ENCODE data around the gene CDH2. TPM values are rescaled to one million over a fixed set of nuclear protein-coding genes. Genes with fewer than 3 reads are reported as not detected.

CDH2 gene
- total RNA-seq, 1 experiment from 2014 or later, result 32.5 TPM

DNA sequence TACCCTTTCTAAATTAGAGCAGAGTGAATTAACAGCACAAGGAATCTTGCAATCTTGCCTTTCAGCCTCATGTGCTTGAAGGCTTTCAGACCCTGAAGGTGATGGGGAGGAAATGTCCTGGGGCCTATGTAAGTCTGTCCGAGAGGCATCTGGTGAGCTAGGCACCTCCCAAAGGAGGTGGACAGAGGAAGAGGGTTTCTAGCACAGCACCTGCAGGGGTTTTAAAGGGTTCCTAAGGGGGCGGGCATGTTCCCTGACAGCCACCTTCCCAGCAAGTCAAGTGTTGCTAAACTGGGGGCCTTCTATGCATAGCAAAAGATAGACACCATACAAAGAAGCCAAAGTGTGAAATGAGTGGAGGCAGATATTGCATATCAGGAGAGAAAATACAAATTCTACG is 88.5 kb downstream of the CDH2 start:
- DNase-seq (ENCODE audit: low spot score), result no peak

DNA sequence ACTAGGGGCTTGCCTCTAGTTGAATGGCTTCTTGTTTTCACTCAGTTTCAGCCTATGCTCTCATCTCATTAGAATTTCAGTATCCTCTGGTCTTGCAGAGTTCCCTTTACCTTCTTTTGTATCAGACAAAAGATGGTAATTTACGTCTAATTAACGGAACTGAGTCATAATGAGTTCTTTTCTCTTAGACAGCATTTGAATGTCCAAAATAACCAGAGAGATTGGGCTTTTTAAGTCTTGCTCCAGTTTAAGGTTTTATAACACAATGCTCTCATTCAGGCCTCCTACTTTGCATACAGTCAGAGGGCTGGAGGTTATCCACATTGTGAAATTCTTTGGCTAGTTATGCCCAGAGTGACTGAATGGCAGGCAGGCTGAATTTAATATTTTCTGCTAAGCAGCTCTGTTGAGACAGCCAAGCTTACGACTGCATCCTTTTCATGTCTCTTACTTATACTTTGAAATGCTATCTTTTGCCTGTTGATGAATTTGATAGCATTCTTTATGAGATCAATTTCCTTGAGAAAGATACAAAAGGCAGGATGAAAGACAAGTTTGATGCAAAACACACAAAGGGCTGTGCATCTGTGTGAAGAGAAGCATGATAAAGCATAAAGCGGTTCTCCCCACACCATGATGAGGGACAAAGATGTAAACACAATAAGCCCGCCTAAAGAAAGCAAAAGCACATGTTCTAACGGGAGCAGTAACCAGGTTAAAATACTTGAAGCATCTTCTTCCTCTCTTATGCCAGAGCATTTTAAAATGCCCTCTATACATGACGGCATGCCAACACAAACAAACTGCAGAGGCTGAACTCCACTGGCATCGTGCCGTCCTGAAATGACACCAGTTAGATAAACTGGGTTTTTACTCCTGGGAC is 90.0 kb downstream of the CDH2 start:
- peak; percentile 45 for DNase-seq (ENCODE audit: low spot score)

DNA sequence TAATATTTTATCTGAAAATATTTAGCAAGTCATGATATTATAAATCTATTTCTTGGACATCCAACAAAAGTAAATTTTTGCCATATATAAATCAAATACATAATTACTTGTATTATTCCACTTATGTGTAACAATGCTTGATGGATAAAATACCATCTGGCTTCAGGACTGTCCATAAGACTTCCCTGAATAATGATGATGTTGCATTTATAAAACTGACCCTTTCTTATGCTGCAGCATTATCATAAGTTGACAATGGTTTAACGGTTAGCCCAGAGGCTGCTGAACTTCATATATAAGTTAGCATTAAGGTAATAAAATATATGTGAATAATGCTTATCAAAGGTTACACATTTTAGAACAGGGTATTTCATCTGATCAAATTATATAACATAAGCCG is 95.4 kb downstream of the CDH2 start:
- DNase-seq (ENCODE audit: low spot score), result no peak

DNA sequence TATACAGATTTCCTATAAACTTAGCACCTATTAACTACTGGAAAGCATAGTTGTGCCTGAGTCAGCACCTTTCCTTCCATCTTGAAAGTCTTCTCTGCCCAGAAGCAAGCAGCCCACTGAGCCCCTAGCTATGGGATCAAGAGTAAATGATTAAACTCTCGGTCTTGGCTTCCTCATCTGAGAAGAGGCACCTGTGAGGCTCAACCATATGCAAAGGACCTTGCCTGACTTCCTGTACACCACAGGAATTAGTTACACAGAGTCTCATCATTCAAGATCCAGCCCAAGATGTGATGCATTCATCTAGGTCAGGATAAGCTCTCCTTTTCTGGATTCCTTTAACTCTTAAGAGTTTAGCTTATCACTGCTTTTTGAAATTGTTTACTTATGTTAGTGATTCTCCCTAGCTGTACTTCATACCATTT is 96.0 kb downstream of the CDH2 start:
- no peak for DNase-seq (ENCODE audit: low spot score)

DNA sequence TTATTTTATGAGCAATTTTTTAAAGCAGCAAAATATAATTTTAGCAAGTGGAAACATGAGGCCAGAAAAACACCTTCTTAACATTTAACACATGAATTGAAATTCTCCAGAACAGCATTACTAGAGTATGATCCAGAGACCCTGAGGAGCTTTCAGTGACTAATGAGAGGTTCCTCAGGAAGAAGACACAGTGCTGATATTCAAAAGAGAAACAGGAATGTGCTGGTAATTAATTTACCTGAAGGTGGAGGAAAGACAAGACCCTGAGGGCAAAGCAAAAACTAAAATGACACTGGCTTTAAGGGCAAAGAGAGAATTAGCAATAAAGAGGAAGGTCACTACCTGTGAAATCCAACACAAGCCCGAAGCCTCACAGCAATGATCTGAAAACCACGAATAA is 97.0 kb downstream of the CDH2 start:
- DNase-seq (ENCODE audit: low spot score), result no peak

DNA sequence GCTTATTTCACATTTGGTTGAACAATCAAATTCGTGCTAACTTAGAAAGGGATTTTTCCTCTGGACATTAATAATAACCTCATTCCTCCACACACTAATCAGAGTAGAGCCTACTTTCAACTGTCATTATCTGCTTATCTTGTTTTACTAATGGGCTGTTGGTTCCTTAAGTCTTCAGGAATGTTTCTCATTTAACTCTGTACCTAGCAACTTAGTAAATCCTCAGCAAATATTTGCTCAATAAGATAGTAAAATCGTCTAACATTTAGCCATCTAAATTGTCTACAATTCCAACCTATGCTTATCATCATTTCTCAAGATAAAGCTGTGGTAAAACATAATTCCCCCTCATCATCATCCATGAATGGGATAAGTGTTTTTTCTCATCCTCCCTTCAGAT is 98.1 kb downstream of the CDH2 start:
- DNase-seq (ENCODE audit: low spot score), result no peak

DNA sequence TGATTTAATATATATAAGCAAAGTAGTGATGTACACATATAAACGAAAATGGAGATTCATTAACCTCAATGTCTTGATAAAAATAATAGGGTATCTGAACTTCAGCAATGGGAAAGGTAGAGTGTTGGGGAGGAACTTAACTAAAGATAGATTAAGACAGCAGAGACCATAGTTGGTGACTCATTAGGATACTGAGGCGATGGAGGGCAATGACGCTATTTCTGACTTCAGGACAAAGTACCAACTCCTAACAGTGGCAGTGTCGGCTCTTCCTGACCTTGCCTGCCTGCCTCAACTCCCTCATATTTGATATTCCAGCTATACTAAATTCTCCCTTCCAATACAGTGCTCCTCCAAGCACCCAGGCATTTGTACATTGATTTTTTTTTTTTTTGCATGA is 98.6 kb downstream of the CDH2 start:
- no peak for DNase-seq (ENCODE audit: low spot score)

DNA sequence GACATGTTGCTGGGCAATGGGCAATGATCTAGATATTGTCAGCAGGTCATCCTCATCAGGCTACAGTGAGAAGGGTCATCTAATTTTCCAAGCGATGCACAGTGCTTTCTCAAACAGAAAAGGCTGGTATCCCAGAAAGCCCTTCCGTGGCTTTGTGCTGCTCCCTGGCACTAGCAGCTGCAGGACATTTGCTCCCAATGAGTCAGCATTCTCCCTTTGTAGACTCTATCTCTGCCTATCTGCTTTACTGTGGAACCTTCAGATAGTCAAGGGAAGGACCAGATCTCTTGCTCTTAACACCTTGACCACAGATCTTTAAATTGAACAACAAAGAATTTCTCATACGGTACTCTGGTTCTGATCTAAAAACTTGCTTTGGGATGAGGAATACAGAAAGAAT is 101.4 kb downstream of the CDH2 start:
- DNase-seq (ENCODE audit: low spot score), result no peak

DNA sequence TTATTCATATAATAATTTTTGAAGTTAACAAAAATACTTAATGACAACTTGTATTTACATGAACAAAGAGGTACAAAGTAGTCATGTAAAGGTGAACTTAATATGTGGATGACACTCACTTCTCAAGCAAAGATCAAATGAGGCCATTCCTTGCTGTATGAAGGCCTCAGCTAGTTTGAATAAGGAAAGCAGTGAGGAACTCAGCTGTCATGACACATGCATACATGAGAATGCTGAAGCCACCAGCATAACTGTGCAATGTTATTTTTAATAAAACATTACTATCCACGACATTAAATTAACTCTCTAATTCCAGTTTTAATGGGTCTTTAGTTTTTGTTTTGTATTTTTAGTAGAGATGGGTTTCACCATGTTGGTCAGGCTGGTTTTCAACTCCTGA is 102.9 kb downstream of the CDH2 start:
- no peak for DNase-seq (ENCODE audit: low spot score)

DNA sequence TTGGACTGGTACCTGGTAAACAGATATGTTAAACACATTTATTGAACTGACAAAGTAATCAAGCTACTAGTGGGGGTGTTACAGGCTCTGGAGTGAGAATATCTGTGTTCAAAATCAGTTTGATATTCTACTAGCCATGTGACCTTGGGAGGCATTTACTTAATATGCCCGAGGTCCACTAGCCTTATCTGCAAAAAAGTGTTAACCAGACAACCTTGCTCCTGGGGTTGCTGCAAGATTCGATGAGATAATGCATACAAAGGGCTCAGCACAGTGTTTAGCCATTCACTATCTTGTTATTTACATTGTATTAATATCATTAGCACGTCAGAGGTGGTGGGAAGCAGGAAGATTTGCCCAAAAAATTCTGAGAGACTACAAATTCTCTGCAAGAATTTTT is 103.3 kb downstream of the CDH2 start:
- no peak for DNase-seq (ENCODE audit: low spot score)

DNA sequence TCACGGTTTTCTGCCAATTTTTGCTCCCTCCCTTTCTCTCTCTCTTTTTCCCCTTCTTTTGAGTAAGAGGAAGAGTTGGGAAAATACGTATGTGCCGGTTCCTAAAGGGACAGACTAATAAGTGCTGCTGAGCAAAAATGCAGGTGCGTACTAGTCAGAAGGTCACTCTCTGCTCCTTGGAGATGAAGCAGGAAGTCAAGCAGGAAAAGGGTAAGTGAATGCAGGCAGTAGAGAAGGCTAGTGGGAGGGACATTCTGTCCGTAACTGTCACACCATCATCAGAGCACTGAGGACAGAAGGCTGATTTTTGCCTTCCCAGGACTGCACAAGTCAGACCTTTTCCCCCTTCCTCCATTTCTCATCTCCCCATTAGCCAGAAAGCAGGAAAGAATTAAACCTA is 105.7 kb downstream of the CDH2 start:
- DNase-seq (ENCODE audit: low spot score), result no peak

DNA sequence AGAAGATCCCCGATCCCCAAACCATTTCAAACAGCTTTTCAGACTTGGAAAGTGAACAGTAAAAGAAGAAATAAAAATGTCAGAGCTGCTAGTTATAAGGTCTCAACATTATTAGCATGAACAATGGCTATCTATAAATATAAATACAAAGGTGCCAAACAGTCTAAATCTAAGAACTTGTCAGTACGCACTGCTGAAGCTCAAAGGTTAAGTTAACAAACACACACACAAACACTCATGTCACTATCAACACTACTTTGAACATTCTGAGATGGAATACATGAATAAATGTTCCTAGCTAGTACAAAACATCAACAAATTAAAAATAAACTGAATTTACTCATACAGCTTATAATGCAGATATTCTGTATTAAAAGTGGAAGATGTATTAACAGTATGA is 108.7 kb downstream of the CDH2 start:
- DNase-seq (ENCODE audit: low spot score), result no peak

DNA sequence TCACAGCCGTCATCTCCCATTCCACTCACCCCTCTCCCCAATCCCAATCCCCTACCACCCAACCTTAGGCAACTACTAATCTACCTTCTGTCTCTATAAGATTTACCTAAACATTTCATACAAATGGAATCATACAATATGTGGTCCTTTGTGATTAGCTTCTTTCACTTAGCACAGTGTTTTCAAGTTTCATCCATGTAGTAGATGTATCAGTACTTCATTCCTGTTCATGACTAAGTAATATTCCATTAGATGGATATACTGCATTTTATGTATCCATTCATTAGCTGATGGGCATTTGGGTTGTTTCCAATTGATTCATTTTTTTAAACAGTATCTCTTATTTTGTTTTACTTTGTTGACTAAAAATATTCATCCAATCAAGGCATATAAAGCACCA is 109.6 kb downstream of the CDH2 start:
- DNase-seq (ENCODE audit: low spot score), result no peak

DNA sequence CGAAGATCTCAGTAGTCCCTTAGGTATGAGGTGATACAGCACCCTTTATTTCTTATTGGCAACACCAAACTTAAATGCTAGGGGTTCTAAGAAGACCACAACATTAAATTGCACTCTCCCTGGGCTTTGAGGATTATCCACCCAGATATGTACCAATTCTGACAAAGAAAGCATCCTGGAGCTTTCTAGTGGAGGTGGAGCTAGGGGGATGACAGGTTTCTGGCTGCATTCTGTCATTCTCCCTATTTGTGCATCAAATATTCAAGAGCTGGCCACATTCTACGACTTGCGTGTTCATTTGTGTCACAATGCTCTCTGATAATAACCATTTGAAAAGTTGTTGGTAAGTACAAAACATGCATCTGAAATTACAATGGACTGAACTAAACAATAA is 111.1 kb downstream of the CDH2 start:
- no peak for DNase-seq (ENCODE audit: low spot score)

DNA sequence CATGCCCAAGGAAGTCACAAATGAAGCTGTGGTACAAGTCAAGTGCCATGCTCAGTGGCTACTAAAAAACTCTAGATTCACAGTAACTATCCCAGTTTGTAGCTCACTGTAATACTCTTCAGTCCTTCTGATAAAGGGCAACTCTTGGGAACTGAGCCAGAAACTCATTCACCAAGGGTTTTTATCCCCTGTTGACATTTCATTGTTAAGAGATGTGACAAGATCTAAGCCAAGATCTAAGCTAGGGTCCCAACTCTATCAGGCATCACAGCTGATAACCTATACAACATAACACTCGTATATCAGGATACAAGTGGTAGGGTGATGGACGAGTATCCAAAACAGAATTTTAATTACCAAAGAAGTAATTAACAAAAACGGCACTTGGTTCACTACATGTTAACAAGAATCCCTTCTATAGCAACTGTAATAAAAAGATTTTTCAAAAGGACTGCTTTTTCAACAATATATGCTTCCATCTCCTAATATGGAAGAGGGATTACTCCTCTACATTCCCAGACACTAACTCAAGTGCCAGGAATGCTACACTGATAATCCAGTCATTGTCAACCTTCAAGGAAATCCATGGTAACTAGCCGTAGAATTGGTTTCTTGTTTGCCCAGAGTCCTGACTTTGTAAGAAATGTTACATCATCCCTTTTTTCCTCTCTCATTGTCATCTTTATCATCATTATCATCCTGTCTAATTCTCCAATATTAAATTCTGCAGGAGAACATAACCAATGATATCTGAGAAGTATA is 111.7 kb downstream of the CDH2 start:
- DNase-seq (ENCODE audit: low spot score), result peak; percentile 27

DNA sequence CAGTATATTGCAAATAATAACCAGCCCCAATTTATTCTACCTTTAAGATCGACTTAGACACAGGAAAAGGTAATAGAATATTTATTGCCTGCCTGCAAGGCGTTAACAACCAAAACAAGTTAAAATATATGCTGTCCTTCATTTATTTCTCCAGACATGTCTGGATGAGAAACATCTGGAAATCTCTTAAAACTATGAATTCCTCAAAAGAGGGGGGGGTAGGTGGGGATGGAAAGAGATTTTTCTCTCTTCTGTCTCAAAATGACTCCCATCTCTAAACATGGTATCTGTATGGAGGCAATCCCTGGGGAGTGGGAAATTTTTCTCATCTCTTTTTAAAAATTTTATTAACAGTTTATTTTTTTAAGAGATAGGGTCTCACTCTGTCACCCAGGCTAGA is 113.0 kb downstream of the CDH2 start:
- no peak for DNase-seq (ENCODE audit: low spot score)

DNA sequence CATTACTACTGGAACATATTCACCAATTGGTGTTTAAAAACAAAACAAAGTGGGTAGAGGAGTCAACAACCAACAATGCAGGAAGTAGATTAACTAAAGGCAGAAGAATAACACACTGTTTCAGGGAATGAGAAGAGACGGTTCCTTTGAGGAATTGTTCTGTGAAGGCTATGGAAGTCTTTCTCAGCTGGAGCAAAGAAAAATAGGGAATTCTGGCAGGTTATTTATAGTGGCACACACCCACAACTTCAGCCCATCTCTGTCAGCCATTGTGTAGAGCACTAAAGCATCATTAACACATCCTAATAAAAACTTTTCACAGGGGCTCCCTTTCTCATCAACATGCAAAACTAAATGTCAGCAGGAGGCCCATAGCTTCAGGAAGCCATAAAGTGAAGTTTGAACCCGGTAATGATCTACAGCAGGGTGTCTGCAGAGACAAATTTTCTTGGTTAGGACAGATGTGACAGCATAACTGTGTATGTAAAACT is 113.6 kb downstream of the CDH2 start:
- DNase-seq (ENCODE audit: low spot score), result no peak

DNA sequence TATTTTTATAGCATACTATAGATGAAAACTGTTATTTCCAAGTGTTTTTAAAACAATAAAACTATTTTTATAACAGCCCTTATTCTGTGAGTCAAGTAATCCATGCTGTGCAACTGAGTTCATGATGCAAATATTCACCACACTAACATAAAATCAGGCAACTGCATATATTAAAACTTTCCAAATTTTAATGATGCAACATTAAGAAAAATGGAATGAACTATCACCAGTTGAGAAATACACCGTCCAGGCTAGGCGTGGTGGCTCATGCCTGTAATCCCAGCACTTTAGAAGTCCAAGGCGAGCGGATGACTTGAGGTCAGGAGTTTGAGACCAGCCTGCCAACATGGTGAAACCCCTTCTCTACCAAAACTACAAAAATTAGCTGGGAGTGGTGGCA is 114.5 kb downstream of the CDH2 start:
- no peak for DNase-seq (ENCODE audit: low spot score)

DNA sequence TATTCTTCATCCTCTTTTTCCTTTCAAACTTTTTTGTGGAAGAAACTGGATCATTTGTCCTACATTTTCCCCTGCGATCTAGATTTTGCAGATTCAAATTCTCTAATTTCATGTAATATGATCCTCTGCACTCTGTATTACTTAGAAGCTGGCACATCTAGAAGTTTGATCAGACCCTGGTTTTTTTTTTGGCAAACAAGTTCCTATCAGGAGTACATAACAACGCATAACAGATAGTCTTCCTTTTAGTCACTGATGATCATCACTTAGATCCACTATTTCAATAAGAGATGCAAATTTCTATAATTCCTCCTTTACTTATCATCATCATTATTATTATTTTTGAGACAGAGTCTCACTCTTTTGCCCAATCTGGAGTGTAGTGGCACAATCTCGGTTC is 117.1 kb downstream of the CDH2 start:
- no peak for DNase-seq (ENCODE audit: low spot score)

DNA sequence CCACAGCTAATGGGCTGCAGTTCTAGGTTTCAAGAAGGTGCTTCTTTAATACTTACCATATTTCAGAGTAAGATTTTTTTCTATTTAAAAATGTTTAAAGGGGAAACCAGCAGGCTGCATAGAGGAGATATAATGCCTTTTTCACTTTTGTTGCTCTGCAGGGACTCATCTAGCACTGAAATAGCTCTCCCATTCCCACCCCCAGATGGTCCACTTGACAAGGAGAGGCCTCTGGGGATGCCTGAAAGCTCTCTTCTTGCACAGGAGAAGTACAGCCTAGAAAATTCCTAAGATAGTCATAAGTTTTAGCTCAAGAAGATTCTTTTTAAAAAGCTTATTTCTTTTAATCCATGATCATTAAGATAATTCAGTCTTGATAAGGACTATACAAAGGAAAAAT is 126.4 kb downstream of the CDH2 start:
- DNase-seq (ENCODE audit: low spot score), result no peak

DNA sequence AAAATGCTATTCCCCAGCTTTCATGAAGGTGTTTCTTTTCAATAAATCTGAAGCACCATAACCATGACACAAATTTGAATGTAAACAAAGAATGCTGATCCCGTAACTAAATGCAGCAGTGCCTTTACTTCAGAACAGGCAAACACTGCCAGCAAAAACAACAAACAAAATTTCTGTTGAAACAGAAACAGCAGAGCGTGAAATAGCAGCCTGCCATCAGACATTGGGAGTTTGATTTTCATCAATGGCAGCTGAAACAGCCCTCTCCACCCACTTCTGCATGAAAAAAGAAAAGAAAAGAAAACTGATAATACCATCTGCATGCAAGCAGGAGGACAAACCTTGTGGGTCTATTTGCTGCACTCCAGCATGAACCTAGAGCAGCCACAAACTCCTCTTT is 128.3 kb downstream of the CDH2 start:
- no peak for DNase-seq (ENCODE audit: low spot score)

DNA sequence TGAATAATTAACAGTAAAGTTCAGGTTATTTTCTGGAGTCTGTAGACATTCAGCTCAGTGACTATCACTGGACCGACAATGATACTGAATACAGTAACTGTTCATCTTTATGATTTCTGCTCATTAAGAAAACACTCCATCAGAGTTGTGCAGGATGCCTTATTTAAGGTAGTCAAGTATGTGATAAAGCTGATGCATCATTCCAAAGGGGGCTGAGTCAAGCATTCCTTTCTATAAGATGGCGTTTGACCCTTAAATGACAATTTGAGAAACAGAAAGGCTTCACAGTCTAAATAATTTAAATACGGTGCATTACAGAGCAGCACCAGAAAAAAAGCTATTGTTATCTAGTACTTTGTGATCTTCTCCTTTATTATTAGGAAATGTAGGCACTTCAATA is 131.1 kb downstream of the CDH2 start:
- DNase-seq (ENCODE audit: low spot score), result no peak

DNA sequence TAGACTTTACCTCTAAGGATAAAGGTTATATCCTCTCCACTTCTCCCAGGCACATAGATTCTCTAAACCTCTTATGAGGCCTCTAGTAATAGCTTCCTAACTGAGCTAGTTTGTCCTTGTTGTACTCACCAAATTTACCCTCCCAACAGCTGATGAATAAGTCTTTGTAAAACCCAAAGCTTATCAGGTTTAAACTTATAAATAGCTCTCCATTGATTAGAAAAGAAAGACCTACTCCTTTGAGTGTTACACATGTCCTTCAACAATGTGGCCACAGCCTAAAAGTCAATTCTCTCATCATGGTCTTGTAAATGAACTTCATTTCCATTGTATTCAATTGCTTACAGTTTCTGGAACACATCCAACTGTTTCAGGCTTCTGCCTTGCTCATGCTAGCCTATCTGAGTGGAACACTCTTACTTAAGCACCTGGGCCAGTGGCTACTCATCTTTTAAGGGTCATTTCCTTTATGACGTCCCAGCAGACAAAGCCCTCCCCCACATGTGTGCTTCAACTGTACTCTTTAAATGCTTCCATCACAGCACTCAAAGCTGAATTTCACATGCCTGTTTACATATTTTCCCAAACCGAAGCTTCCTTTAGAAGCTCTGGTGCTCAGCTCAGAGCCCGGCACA is 131.6 kb downstream of the CDH2 start:
- no peak for DNase-seq (ENCODE audit: low spot score)

Data from H4 (cell line).